HepG2 (cell line): Measurements from ENCODE around the gene RABEPK. TPM values are rescaled to one million over a fixed set of nuclear protein-coding genes. Genes with fewer than 3 reads are reported as not detected.

Source experiments
- CREB1 ChIP-seq, 2 experiments: fragments of 450-650 bp in 1 of 2; IDR thresholded peaks; 2 replicates each; pipeline ENCODE4 v1.6.1; 2016 to 2017; ENCODE audit warnings: control low read depth in 1 of 2, mild to moderate bottlenecking in 1 of 2, missing compliant biosample characterization in 1 of 2, missing genetic modification characterization in 1 of 2
- EEA1 ChIP-seq: sonication (generic); formaldehyde crosslinking; IDR thresholded peaks from 2 replicates; pipeline ENCODE4 v1.5.1; 2020; ENCODE audit warnings: mild to moderate bottlenecking, missing genetic modification reagents, borderline replicate concordance
- EHMT2 ChIP-seq: fragments of 200-600 bp; sonication (generic); IDR thresholded peaks from 2 replicates; pipeline ENCODE4 v1.7.0; 2017; ENCODE audit warnings: antibody characterized with exemption, low read depth, low read length, borderline replicate concordance
- ETV5 ChIP-seq: IDR thresholded peaks from 2 replicates; pipeline ENCODE4 v1.6.1; 2018; ENCODE audit warnings: missing biosample characterization, missing genetic modification reagents, inconsistent platforms, borderline replicate concordance
- GLMP ChIP-seq: sonication (generic); formaldehyde crosslinking; IDR thresholded peaks from 2 replicates; pipeline ENCODE4 v1.9.0; 2021; ENCODE audit warnings: missing genetic modification reagents, mild to moderate bottlenecking, borderline replicate concordance
- HNF4G ChIP-seq, 2 experiments: sonication (generic) in 1 of 2; formaldehyde crosslinking in 1 of 2; IDR thresholded peaks; 2 replicates each; pipeline versions ENCODE4 v1.4.0 to v1.6.1; 2011 to 2020; ENCODE audit warnings: borderline replicate concordance in 2 of 2, low read depth in 2 of 2, mild to moderate bottlenecking in 2 of 2, low read length in 1 of 2, missing genetic modification reagents in 1 of 2, moderate library complexity in 1 of 2
- IRX3 ChIP-seq: sonication (generic); formaldehyde crosslinking; IDR thresholded peaks from 2 replicates; pipeline ENCODE4 v1.8.1; 2023; ENCODE audit warnings: mild to moderate bottlenecking, low read depth, missing genetic modification reagents, borderline replicate concordance
- KMT2B ChIP-seq: IDR thresholded peaks from 2 replicates; pipeline ENCODE4 v1.6.1; 2016; ENCODE audit warnings: missing genetic modification reagents, missing compliant biosample characterization
- MAFK ChIP-seq, 2 experiments: IDR thresholded peaks in 1 of 2; conservative IDR thresholded peaks in 1 of 2; 2 replicates each; pipeline ENCODE4 v1.6.1; 2011; ENCODE audit warnings: improper control_type of control experiment in 2 of 2, low read length in 2 of 2
- NCOA2 ChIP-seq: sonication (generic); formaldehyde crosslinking; IDR thresholded peaks from 2 replicates; pipeline ENCODE4 v1.8.0; 2022; ENCODE audit warnings: inconsistent platforms
- NR2C2 ChIP-seq: sonication (generic); formaldehyde crosslinking; IDR thresholded peaks from 2 replicates; pipeline ENCODE4 v1.4.0; 2020; ENCODE audit warnings: missing genetic modification reagents, mild to moderate bottlenecking, moderate library complexity, borderline replicate concordance
- TEAD3 ChIP-seq: optimal IDR thresholded peaks from 2 replicates; pipeline ENCODE3; 2016; ENCODE audit warnings: borderline replicate concordance
- WIZ ChIP-seq: sonication (generic); formaldehyde crosslinking; IDR thresholded peaks from 2 replicates; pipeline ENCODE4 v1.5.1; 2020; ENCODE audit warnings: mild to moderate bottlenecking, missing genetic modification reagents
- ZNF264 ChIP-seq: sonication (generic); formaldehyde crosslinking; IDR thresholded peaks from 2 replicates; pipeline ENCODE4 v1.4.0; 2020; ENCODE audit warnings: missing genetic modification reagents
- ZNF629 ChIP-seq: sonication (generic); formaldehyde crosslinking; conservative IDR thresholded peaks from 2 replicates; pipeline ENCODE4 v1.5.0; 2020; ENCODE audit warnings: missing genetic modification reagents
- ZNF879 ChIP-seq: sonication (generic); formaldehyde crosslinking; IDR thresholded peaks from 2 replicates; pipeline ENCODE4 v1.8.1; 2023; ENCODE audit warnings: missing genetic modification reagents
- ZSCAN29 ChIP-seq: sonication (generic); formaldehyde crosslinking; conservative IDR thresholded peaks from 2 replicates; pipeline ENCODE4 v1.4.0; 2020; ENCODE audit warnings: mild to moderate bottlenecking, missing genetic modification reagents
- ZXDC ChIP-seq: sonication (generic); formaldehyde crosslinking; IDR thresholded peaks from 2 replicates; pipeline ENCODE4 v1.5.0; 2020; ENCODE audit warnings: mild to moderate bottlenecking, missing genetic modification reagents
- polyA plus RNA-seq, 8 experiments: library from polyadenylated mRNA; depleted of rRNA in 3 of 8; stranded (reverse) in 7 of 8; unstranded in 1 of 8; fragments of >200 nt; fragmentation: Illumina TruSeq in 4 of 8; extraction: Trizol in 4 of 8; gene quantifications; 2 replicates each; pipeline versions ENCODE4 v1.2.1 to v1.2.3, GENCODE V29; 2011 to 2016; ENCODE audit warnings: low read depth in 4 of 8, missing spikeins in 1 of 8, mixed read lengths in 1 of 8; ENCODE audit not compliant: insufficient read depth in 1 of 8
- total RNA-seq, 5 experiments: library from RNA; depleted of rRNA; stranded (reverse); fragments of >200 nt; fragmentation: Illumina TruSeq; extraction: Trizol; gene quantifications; 2 replicates each; pipeline ENCODE4 v1.2.3, GENCODE V29; 2016; ENCODE audit warnings: low read depth in 1 of 5
- TF ChIP-seq, protein P1 (sequence below): sonication (generic); formaldehyde crosslinking; IDR thresholded peaks from 2 replicates; pipeline ENCODE4 v1.4.0; 2020; ENCODE audit warnings: missing genetic modification reagents
- TF ChIP-seq, protein P2 (sequence below): sonication (generic); formaldehyde crosslinking; IDR thresholded peaks from 2 replicates; pipeline ENCODE4 v1.5.0; 2020; ENCODE audit warnings: mild to moderate bottlenecking, low read depth, missing genetic modification reagents, borderline replicate concordance

Gene RABEPK
- total and polyA plus RNA-seq, 2 of the 13 experiments (the other 11 are each of a cell fraction or from before 2014, with no cell fraction given): 75.5 to 90.0 TPM

- TF ChIP-seq, protein P1, sequence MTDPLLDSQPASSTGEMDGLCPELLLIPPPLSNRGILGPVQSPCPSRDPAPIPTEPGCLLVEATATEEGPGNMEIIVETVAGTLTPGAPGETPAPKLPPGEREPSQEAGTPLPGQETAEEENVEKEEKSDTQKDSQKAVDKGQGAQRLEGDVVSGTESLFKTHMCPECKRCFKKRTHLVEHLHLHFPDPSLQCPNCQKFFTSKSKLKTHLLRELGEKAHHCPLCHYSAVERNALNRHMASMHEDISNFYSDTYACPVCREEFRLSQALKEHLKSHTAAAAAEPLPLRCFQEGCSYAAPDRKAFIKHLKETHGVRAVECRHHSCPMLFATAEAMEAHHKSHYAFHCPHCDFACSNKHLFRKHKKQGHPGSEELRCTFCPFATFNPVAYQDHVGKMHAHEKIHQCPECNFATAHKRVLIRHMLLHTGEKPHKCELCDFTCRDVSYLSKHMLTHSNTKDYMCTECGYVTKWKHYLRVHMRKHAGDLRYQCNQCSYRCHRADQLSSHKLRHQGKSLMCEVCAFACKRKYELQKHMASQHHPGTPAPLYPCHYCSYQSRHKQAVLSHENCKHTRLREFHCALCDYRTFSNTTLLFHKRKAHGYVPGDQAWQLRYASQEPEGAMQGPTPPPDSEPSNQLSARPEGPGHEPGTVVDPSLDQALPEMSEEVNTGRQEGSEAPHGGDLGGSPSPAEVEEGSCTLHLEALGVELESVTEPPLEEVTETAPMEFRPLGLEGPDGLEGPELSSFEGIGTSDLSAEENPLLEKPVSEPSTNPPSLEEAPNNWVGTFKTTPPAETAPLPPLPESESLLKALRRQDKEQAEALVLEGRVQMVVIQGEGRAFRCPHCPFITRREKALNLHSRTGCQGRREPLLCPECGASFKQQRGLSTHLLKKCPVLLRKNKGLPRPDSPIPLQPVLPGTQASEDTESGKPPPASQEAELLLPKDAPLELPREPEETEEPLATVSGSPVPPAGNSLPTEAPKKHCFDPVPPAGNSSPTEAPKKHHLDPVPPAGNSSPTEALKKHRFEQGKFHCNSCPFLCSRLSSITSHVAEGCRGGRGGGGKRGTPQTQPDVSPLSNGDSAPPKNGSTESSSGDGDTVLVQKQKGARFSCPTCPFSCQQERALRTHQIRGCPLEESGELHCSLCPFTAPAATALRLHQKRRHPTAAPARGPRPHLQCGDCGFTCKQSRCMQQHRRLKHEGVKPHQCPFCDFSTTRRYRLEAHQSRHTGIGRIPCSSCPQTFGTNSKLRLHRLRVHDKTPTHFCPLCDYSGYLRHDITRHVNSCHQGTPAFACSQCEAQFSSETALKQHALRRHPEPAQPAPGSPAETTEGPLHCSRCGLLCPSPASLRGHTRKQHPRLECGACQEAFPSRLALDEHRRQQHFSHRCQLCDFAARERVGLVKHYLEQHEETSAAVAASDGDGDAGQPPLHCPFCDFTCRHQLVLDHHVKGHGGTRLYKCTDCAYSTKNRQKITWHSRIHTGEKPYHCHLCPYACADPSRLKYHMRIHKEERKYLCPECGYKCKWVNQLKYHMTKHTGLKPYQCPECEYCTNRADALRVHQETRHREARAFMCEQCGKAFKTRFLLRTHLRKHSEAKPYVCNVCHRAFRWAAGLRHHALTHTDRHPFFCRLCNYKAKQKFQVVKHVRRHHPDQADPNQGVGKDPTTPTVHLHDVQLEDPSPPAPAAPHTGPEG (CRISPR knock-in tag): no peak
- TF ChIP-seq MAFK (conservative IDR thresholded peaks at IDR 0.05 in 1 of 2, IDR thresholded peaks at IDR 0.05 in 1 of 2; ENCODE audit: low read length in 2 of 2) (peak; percentile 84 to 89), ZXDC (CRISPR knock-in tag) (no peak), ZSCAN29 (no peak), TEAD3 (CRISPR knock-in tag) (peak; percentile 97), EEA1 (CRISPR knock-in tag) (no peak), WIZ (CRISPR knock-in tag) (no peak), NR2C2 (CRISPR knock-in tag) (no peak; the same call in 1 of the 2 replicates), CREB1 (IDR thresholded peaks at IDR 0.05) (no peak), CREB1 (CRISPR knock-in tag; IDR thresholded peaks at IDR 0.05) (peak; percentile 78), HNF4G (IDR thresholded peaks at IDR 0.05; ENCODE audit: borderline replicate concordance, low read depth, low read length) (peak; percentile 91), HNF4G (CRISPR knock-in tag; IDR thresholded peaks at IDR 0.05; ENCODE audit: borderline replicate concordance, low read depth) (peak; percentile 83; the same call in 1 of the 2 replicates), ZNF264 (CRISPR knock-in tag) (peak; percentile 54; the same call in 1 of the 2 replicates), ZNF879 (no peak), EHMT2 (0 out of 2 replicates have a peak, but pooled peaks have one; percentile 26), NCOA2 (peak; percentile 88), GLMP (CRISPR knock-in tag) (no peak), IRX3 (CRISPR knock-in tag) (no peak), KMT2B (CRISPR knock-in tag) (0 out of 2 replicates have a peak, but pooled peaks have one; percentile 36), ZNF629 (CRISPR knock-in tag) (no peak; the same call in 1 of the 2 replicates), ETV5 (CRISPR knock-in tag) (no peak)
- TF ChIP-seq, protein P2, sequence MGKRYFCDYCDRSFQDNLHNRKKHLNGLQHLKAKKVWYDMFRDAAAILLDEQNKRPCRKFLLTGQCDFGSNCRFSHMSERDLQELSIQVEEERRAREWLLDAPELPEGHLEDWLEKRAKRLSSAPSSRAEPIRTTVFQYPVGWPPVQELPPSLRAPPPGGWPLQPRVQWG (CRISPR knock-in tag): no peak
Observed at GRCh38 chr9:125272697-125273096, 72.4 kb downstream of the RABEPK start (continued).
